Peyer's patch (tissue), 4 donors: ENCODE measurements around the gene L3MBTL4. TPM values are rescaled to one million over a fixed set of nuclear protein-coding genes. Genes with fewer than 3 reads are reported as not detected.

ENCODE experiments used
- DNase-seq, 3 donors: peaks; one replicate each; pipeline ENCODE4 v3.0.0-alpha.2; 2017 to 2019
- H3K27ac ChIP-seq, 4 donors: fragments of 200-600 bp; sonication (generic); one replicate each; pipeline ENCODE4 v1.5.1; 2016 to 2019
- H3K27me3 ChIP-seq, 2 donors: fragments of 200-600 bp; sonication (generic); one replicate each; pipeline ENCODE4 v1.5.1; 2019
- H3K36me3 ChIP-seq, 3 donors: fragments of 200-600 bp; sonication (generic); one replicate each; pipeline ENCODE4 v1.5.1; 2016 to 2019
- H3K4me1 ChIP-seq, 4 donors: fragments of 200-600 bp; sonication (generic); one replicate each; pipeline ENCODE4 v1.5.1; 2016 to 2019
- H3K4me3 ChIP-seq, 4 donors: fragments of 200-600 bp; sonication (generic); 1 replicate in 3 of 4; 2 replicates in 1 of 4; pipeline ENCODE4 v1.5.1; 2016 to 2019; ENCODE audit warnings: mild to moderate bottlenecking in 1 of 4
- H3K9me3 ChIP-seq, 4 donors: fragments of 200-600 bp; sonication (generic); one replicate each; pipeline ENCODE4 v1.5.1; 2016 to 2019; ENCODE audit warnings: mild to moderate bottlenecking in 1 of 4
- POLR2A ChIP-seq, 2 donors: fragments of 450-650 bp; IDR thresholded peaks; one replicate each; pipeline ENCODE4 v1.5.1; 2017; ENCODE audit warnings: antibody characterized with exemption in 2 of 2, mild to moderate bottlenecking in 2 of 2, moderate library complexity in 2 of 2
- small RNA-seq, 2 donors: library from RNA; depleted of rRNA; stranded (forward); fragments of <200 nt; gene quantifications; one replicate each; pipeline ENCODE3, GENCODE V24; 2016
- total RNA-seq, 4 donors: library from RNA; depleted of rRNA; stranded (reverse); fragments of >200 nt; gene quantifications; one replicate each; pipeline ENCODE4 v1.1.0, GENCODE V29; 2016
- TF ChIP-seq, protein P1 (sequence below), 6 experiments: fragments of 450-650 bp in 4 of 6; fragments of 200-600 bp in 2 of 6; sonication (generic) in 1 of 6; IDR thresholded peaks; one replicate each; pipeline ENCODE4 v1.5.1; 2017 to 2019; ENCODE audit warnings: antibody characterized with exemption in 6 of 6, mild to moderate bottlenecking in 3 of 6, moderate library complexity in 1 of 6

Gene L3MBTL4
- total RNA-seq, 4 donors from 2014 or later: 6.5 to 25.6 (median 13.7) TPM

DNA sequence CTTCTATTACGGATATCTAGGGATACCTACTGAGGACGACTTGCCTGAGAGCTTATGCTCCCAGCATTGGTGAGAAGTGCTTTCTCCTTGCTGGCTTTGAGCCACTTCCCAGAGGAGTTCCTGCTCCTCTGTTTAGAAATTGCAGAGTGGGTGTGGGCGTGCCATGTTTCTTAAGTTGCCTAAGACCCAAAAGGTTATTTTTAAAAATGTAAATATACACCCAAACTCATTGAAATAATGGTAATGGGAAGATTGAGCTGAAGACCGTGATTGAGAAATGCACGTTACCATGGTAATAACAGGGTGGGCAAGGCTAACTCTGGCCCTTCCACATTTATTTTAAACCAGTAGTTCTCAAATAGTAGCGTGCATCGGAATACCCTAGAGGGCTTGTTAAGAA, 502.1 kb downstream of the L3MBTL4 start:
- Histone ChIP-seq H3K27me3 (no peaks in the 10 kb centered on the region), H3K36me3 (no peaks in the 10 kb centered on the region), H3K4me1 (no peaks in the 10 kb centered on the region), H3K9me3 (no peaks in the 10 kb centered on the region), H3K4me3 (no peak overlapping the region), H3K27ac (no peak overlapping the region)
- no peak for DNase-seq
- no peak for TF ChIP-seq POLR2A (IDR thresholded peaks at IDR 0.05)

DNA sequence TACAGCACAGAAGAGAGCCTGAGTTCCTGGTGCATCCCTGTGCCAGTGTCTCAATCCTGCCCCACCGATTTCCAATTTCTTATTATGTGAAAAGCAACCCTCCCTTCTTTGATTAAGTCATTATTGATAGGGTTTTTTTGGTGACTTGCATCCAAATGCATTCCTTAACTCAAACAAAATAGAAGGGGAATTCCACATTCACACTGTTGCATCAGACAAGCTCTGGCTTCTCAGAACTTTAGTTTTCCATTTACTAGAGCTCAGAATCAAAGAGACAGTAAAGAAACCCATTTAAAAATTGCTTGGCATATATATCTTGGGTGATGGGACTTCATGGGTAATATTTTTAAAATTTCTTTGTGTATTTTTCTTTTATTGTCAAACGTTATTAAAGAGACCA, 505.6 kb downstream of the L3MBTL4 start:
- no peaks in the 10 kb centered on the region for H3K9me3 ChIP-seq
- H3K27ac ChIP-seq: no peak overlapping the region
- no peaks in the 10 kb centered on the region for H3K4me1 ChIP-seq
- DNase-seq: no peak
- H3K36me3 ChIP-seq: no peaks in the 10 kb centered on the region
- TF ChIP-seq, protein P1, sequence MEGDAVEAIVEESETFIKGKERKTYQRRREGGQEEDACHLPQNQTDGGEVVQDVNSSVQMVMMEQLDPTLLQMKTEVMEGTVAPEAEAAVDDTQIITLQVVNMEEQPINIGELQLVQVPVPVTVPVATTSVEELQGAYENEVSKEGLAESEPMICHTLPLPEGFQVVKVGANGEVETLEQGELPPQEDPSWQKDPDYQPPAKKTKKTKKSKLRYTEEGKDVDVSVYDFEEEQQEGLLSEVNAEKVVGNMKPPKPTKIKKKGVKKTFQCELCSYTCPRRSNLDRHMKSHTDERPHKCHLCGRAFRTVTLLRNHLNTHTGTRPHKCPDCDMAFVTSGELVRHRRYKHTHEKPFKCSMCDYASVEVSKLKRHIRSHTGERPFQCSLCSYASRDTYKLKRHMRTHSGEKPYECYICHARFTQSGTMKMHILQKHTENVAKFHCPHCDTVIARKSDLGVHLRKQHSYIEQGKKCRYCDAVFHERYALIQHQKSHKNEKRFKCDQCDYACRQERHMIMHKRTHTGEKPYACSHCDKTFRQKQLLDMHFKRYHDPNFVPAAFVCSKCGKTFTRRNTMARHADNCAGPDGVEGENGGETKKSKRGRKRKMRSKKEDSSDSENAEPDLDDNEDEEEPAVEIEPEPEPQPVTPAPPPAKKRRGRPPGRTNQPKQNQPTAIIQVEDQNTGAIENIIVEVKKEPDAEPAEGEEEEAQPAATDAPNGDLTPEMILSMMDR (IDR thresholded peaks at IDR 0.05): no peak
- TF ChIP-seq POLR2A (IDR thresholded peaks at IDR 0.05): no peak
- no peaks in the 10 kb centered on the region for H3K27me3 ChIP-seq
- H3K4me3 ChIP-seq: no peak overlapping the region

Small RNA genes lying within 50 kb of the gene (small RNA-seq; reads per million reads assigned to genes)
- gene RNU5F-3P (0 reads per million in 2 donors), gene RNU6-349P (0 reads per million in 2 donors)
